Testis (tissue), 3 donors: ENCODE results near the gene ADGRD1. TPM values are rescaled to one million over a fixed set of nuclear protein-coding genes. Genes with fewer than 3 reads are reported as not detected.

Experiments used
- DNase-seq: peaks from one replicate; pipeline ENCODE4 v3.0.0-alpha.2; 2019
- H3K27ac ChIP-seq, 2 donors: fragments of 200-600 bp; sonication (generic); one replicate each; pipeline ENCODE4 v1.5.1; 2019
- H3K27me3 ChIP-seq: fragments of 200-600 bp; sonication (generic); one replicate; pipeline ENCODE4 v1.5.1; 2019
- H3K36me3 ChIP-seq: fragments of 200-600 bp; sonication (generic); one replicate; pipeline ENCODE4 v1.5.1; 2017; ENCODE audit warnings: low read depth; ENCODE audit errors: missing control alignments
- H3K4me1 ChIP-seq: fragments of 200-600 bp; sonication (generic); one replicate; pipeline ENCODE4 v1.5.1; 2019
- H3K4me3 ChIP-seq, 2 donors: fragments of 200-600 bp; sonication (generic); one replicate each; pipeline ENCODE4 v1.5.1; 2017 to 2019
- H3K9me3 ChIP-seq: fragments of 200-600 bp; sonication (generic); one replicate; pipeline ENCODE4 v1.5.1; 2017
- CTCF ChIP-seq, 3 experiments: fragments of 450-650 bp in 2 of 3; fragments of 200-600 bp in 1 of 3; sonication (generic) in 1 of 3; IDR thresholded peaks; one replicate each; pipeline ENCODE4 v1.5.1; 2016 to 2019; ENCODE audit warnings: antibody characterized with exemption in 3 of 3, mild to moderate bottlenecking in 2 of 3, moderate library complexity in 1 of 3
- POLR2A ChIP-seq: fragments of 450-650 bp; IDR thresholded peaks from one replicate; pipeline ENCODE4 v1.6.1; 2017; ENCODE audit warnings: antibody characterized with exemption, mild to moderate bottlenecking, moderate library complexity
- WGBS, 2 donors: methylation state at CpG; one replicate each; pipeline ENCODE4 v1.1.5; 2018; 5-methylcytosine and 5-hydroxymethylcytosine counted together
- intact Hi-C: fragments of 100-400 bp; cut with DNase I; formaldehyde crosslinking; loops from one replicate; pipeline ENCODE4 v1.15.1; 2023; ENCODE audit warnings: low total_unique reads
- polyA plus RNA-seq: library from polyadenylated mRNA; stranded (reverse); fragments of 350-450 nt; fragmentation: Illumina TruSeq; extraction: RNeasy Lipid Tissue Mini Kit (QIAGEN cat#74804); gene quantifications from one replicate; pipeline ENCODE4 v1.2.3, GENCODE V29; 2014; ENCODE audit warnings: low read depth, low replicate concordance; ENCODE audit not compliant: insufficient read depth
- total RNA-seq, 2 donors: library from RNA; depleted of rRNA; stranded (reverse); fragments of >200 nt; gene quantifications; one replicate each; pipeline ENCODE4 v1.2.3, GENCODE V29; 2016

ADGRD1 gene
- total and polyA plus RNA-seq, 3 donors from 2014 or later = 27.2 to 43.2 (median 42.8) TPM

- H3K27ac ChIP-seq = no peak overlapping the region
- H3K4me3 ChIP-seq = no peak overlapping the region
- TF ChIP-seq CTCF (IDR thresholded peaks at IDR 0.05) (no peak), POLR2A (no peak)
- WGBS, 2 donors = 88 to 94% methylated on average over 5 of the region's 5 CpGs
- H3K27me3 ChIP-seq = no peaks in the 10 kb centered on the region
- no peaks in the 10 kb centered on the region for H3K9me3 ChIP-seq
- peaks cover 4% of the 10 kb centered on the region for H3K4me1 ChIP-seq
- intact Hi-C loops = no loop called here
- no peaks in the 10 kb centered on the region for H3K36me3 ChIP-seq
- no peak for DNase-seq
These were observed 99.2 kb downstream of the ADGRD1 start for GRCh38 chr12:131052929-131053328.

- no peaks in the 10 kb centered on the region for H3K36me3 ChIP-seq
- no peak for DNase-seq
- intact Hi-C loops = no loop called here
- no peak overlapping the region for H3K4me3 ChIP-seq
- 89 to 100% methylated on average over 4 to 6 of the region's 6 CpGs for WGBS, 2 donors
- no peak for TF ChIP-seq POLR2A
- no peak for TF ChIP-seq CTCF (IDR thresholded peaks at IDR 0.05)
- no peaks in the 10 kb centered on the region for H3K9me3 ChIP-seq
- H3K27me3 ChIP-seq = no peaks in the 10 kb centered on the region
- H3K4me1 ChIP-seq = no peaks in the 10 kb centered on the region
- no peak overlapping the region for H3K27ac ChIP-seq
These were observed 99.9 kb downstream of the ADGRD1 start for GRCh38 chr12:131053567-131053966.

- Histone ChIP-seq H3K4me3 (no peak overlapping the region), H3K27ac (no peak overlapping the region), H3K27me3 (no peaks in the 10 kb centered on the region), H3K4me1 (no peaks in the 10 kb centered on the region), H3K36me3 (no peaks in the 10 kb centered on the region), H3K9me3 (no peaks in the 10 kb centered on the region)
- intact Hi-C loops = no loop called here
- DNase-seq = no peak
- TF ChIP-seq CTCF (IDR thresholded peaks at IDR 0.05) (no peak), POLR2A (no peak)
- 84 to 93% methylated on average over 19 of the region's 19 CpGs for WGBS, 2 donors
These were observed 100.8 kb downstream of the ADGRD1 start for GRCh38 chr12:131054345-131055092.

- no peak overlapping the region for H3K27ac ChIP-seq
- no peak for DNase-seq
- WGBS, 2 donors = 87 to 88% methylated on average over 9 of the region's 9 CpGs
These were observed 101.4 kb downstream of the ADGRD1 start for GRCh38 chr12:131055093-131055465.

More at GRCh38 chr12:131055093-131055465, 101.4 kb downstream of the ADGRD1 start:
- no peaks in the 10 kb centered on the region for H3K36me3 ChIP-seq
- no peaks in the 10 kb centered on the region for H3K27me3 ChIP-seq
- no peak overlapping the region for H3K4me3 ChIP-seq
- no peaks in the 10 kb centered on the region for H3K4me1 ChIP-seq
- no peaks in the 10 kb centered on the region for H3K9me3 ChIP-seq
- TF ChIP-seq POLR2A (no peak), CTCF (IDR thresholded peaks at IDR 0.05) (no peak)
- intact Hi-C loops = no loop called here
